ENCODE measurements around the gene ZC3H12D. TPM values are rescaled to one million over a fixed set of nuclear protein-coding genes. Genes with fewer than 3 reads are reported as not detected.

ZC3H12D gene
- total and polyA plus RNA-seq, 9 of the 15 experiments (the other 6 are each of a cell fraction or from before 2014, with no cell fraction given): 0.04 to 0.27 (median 0.05) TPM; not detected in 3

- TF ChIP-seq ZMIZ1 (IDR thresholded peaks at IDR 0.05; ENCODE audit: low read depth in 2 of 2, low read length in 2 of 2): no peak
- TF ChIP-seq, protein P1, sequence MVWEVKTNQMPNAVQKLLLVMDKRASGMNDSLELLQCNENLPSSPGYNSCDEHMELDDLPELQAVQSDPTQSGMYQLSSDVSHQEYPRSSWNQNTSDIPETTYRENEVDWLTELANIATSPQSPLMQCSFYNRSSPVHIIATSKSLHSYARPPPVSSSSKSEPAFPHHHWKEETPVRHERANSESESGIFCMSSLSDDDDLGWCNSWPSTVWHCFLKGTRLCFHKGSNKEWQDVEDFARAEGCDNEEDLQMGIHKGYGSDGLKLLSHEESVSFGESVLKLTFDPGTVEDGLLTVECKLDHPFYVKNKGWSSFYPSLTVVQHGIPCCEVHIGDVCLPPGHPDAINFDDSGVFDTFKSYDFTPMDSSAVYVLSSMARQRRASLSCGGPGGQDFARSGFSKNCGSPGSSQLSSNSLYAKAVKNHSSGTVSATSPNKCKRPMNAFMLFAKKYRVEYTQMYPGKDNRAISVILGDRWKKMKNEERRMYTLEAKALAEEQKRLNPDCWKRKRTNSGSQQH (CRISPR knock-in tag; IDR thresholded peaks at IDR 0.05): no peak
- no peak for TF ChIP-seq NONO (IDR thresholded peaks at IDR 0.05; ENCODE audit: low read depth in 2 of 2, low read length in 1 of 2)
- no peak for TF ChIP-seq ZC3H11A (IDR thresholded peaks at IDR 0.05; ENCODE audit: low read depth, low read length)
- no peak for TF ChIP-seq EZH2 (IDR thresholded peaks at IDR 0.05; ENCODE audit: borderline replicate concordance, low read depth, low read length)
- TF ChIP-seq LCOR (CRISPR knock-in tag; IDR thresholded peaks at IDR 0.05): no peak
- no peak for TF ChIP-seq ZSCAN29 (IDR thresholded peaks at IDR 0.05)
- TF ChIP-seq FIP1L1 (IDR thresholded peaks at IDR 0.05; ENCODE audit: low read depth, low read length, poor library complexity, severe bottlenecking): no peak
- no peak for TF ChIP-seq SAP30 (IDR thresholded peaks at IDR 0.05; ENCODE audit: borderline replicate concordance, insufficient read depth, low read depth, low read length, poor library complexity, severe bottlenecking)
- TF ChIP-seq, protein P2, sequence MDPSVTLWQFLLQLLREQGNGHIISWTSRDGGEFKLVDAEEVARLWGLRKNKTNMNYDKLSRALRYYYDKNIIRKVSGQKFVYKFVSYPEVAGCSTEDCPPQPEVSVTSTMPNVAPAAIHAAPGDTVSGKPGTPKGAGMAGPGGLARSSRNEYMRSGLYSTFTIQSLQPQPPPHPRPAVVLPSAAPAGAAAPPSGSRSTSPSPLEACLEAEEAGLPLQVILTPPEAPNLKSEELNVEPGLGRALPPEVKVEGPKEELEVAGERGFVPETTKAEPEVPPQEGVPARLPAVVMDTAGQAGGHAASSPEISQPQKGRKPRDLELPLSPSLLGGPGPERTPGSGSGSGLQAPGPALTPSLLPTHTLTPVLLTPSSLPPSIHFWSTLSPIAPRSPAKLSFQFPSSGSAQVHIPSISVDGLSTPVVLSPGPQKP (CRISPR knock-in tag; IDR thresholded peaks at IDR 0.05): no peak
- TF ChIP-seq IRF2 (CRISPR knock-in tag; IDR thresholded peaks at IDR 0.05): no peak
- no peak for TF ChIP-seq GABPA (tag; conservative IDR thresholded peaks at IDR 0.05; ENCODE audit: low read depth)
These were observed 63.7 kb downstream of the ZC3H12D start (continued) for GRCh38 chr6:149421132-149421531.

All from K562 (cell line).